Measurements from ENCODE around the gene BRI3BP. TPM values are rescaled to one million over a fixed set of nuclear protein-coding genes. Genes with fewer than 3 reads are reported as not detected.

The BRI3BP gene
- total RNA-seq, 1 donor from 2014 or later = 1.5 TPM

GRCh38 chr12:124970647-124971402 is 22.6 kb upstream of the BRI3BP start:
- no peak for DNase-seq
- no peak overlapping the region for H3K4me3 Mint-ChIP-seq (ENCODE audit: unreplicated experiment)
- H3K27ac Mint-ChIP-seq (ENCODE audit: unreplicated experiment) = no peak overlapping the region
- H3K4me1 Mint-ChIP-seq (ENCODE audit: low read depth, unreplicated experiment) = peaks cover 2% of the 10 kb centered on the region
- H3K9me3 Mint-ChIP-seq (ENCODE audit: unreplicated experiment) = peaks cover 2% of the 10 kb centered on the region
- no peaks in the 10 kb centered on the region for H3K36me3 Mint-ChIP-seq (ENCODE audit: unreplicated experiment)
- H3K27me3 Mint-ChIP-seq (ENCODE audit: unreplicated experiment) = peaks cover 3% of the 10 kb centered on the region
- TF ChIP-seq CTCF (IDR thresholded peaks at IDR 0.05; ENCODE audit: partially characterized antibody, unreplicated experiment) = no peak

GRCh38 chr12:124971603-124972002 is 21.8 kb upstream of the BRI3BP start:
- no peak for DNase-seq
- no peak for TF ChIP-seq CTCF (IDR thresholded peaks at IDR 0.05; ENCODE audit: partially characterized antibody, unreplicated experiment)
- H3K27ac Mint-ChIP-seq (ENCODE audit: unreplicated experiment) = no peak overlapping the region
- peaks cover 2% of the 10 kb centered on the region for H3K9me3 Mint-ChIP-seq (ENCODE audit: unreplicated experiment)
- H3K4me3 Mint-ChIP-seq (ENCODE audit: unreplicated experiment) = no peak overlapping the region
- H3K36me3 Mint-ChIP-seq (ENCODE audit: unreplicated experiment) = no peaks in the 10 kb centered on the region
- peaks cover 3% of the 10 kb centered on the region for H3K27me3 Mint-ChIP-seq (ENCODE audit: unreplicated experiment)
- peaks cover 2% of the 10 kb centered on the region for H3K4me1 Mint-ChIP-seq (ENCODE audit: low read depth, unreplicated experiment)

- TF ChIP-seq CTCF (IDR thresholded peaks at IDR 0.05; ENCODE audit: partially characterized antibody, unreplicated experiment) = no peak
- Mint-ChIP-seq H3K9me3 (ENCODE audit: unreplicated experiment) (no peaks in the 10 kb centered on the region), H3K27ac (ENCODE audit: unreplicated experiment) (no peak overlapping the region), H3K27me3 (ENCODE audit: unreplicated experiment) (peaks cover 3% of the 10 kb centered on the region), H3K4me1 (ENCODE audit: low read depth, unreplicated experiment) (peaks cover 2% of the 10 kb centered on the region), H3K4me3 (ENCODE audit: unreplicated experiment) (no peak overlapping the region), H3K36me3 (ENCODE audit: unreplicated experiment) (no peaks in the 10 kb centered on the region)
- DNase-seq = no peak
Measured at GRCh38 chr12:124972211-124972610, 21.2 kb upstream of the BRI3BP start.

- no peaks in the 10 kb centered on the region for H3K36me3 Mint-ChIP-seq (ENCODE audit: unreplicated experiment)
- no peak overlapping the region for H3K4me3 Mint-ChIP-seq (ENCODE audit: unreplicated experiment)
- no peak for DNase-seq
Measured at GRCh38 chr12:124975276-124975675, 18.2 kb upstream of the BRI3BP start.

More at GRCh38 chr12:124975276-124975675, 18.2 kb upstream of the BRI3BP start:
- Mint-ChIP-seq H3K27me3 (ENCODE audit: unreplicated experiment) (peaks cover 3% of the 10 kb centered on the region), H3K27ac (ENCODE audit: unreplicated experiment) (no peak overlapping the region), H3K4me1 (ENCODE audit: low read depth, unreplicated experiment) (peaks cover 3% of the 10 kb centered on the region), H3K9me3 (ENCODE audit: unreplicated experiment) (no peaks in the 10 kb centered on the region)
- no peak for TF ChIP-seq CTCF (IDR thresholded peaks at IDR 0.05; ENCODE audit: partially characterized antibody, unreplicated experiment)
